ENCODE data around the gene GPR137B. TPM values are rescaled to one million over a fixed set of nuclear protein-coding genes. Genes with fewer than 3 reads are reported as not detected.

GPR137B gene
- total and polyA plus RNA-seq, 2 donors, result 4.2 to 15.7 TPM

- no peak for DNase-seq (ENCODE audit: low read depth in 6 of 9, low spot score in 9 of 9)
- no peaks in the 10 kb centered on the region for H3K36me3 ChIP-seq (ENCODE audit: control insufficient read depth in 2 of 2, insufficient read depth in 2 of 2, low read length in 1 of 2)
- no peak overlapping the region for H3K4me3 ChIP-seq (ENCODE audit: low read length in 2 of 2)
- peaks cover 29 to 60% of the 10 kb centered on the region in 2 donors for H3K27me3 ChIP-seq (ENCODE audit: control insufficient read depth in 2 of 2, insufficient read depth in 1 of 2, low read length in 1 of 2)
- peaks cover 0 to 3% of the 10 kb centered on the region in 2 donors for H3K9me3 ChIP-seq (ENCODE audit: control insufficient read depth in 2 of 2, insufficient read depth in 1 of 2, low read length in 1 of 2)
- no peak overlapping the region for H3K27ac ChIP-seq (ENCODE audit: low read depth in 1 of 2, low read length in 1 of 2)
- peaks cover 3 to 19% of the 10 kb centered on the region in 2 donors for H3K4me1 ChIP-seq (ENCODE audit: control insufficient read depth in 2 of 2, insufficient read depth in 2 of 2, low read length in 2 of 2)
- 95% methylated on average over 4 of the region's 4 CpGs for WGBS
Measured at GRCh38 chr1:236139495-236139894, 2.8 kb upstream of the GPR137B start.

GRCh38 chr1:236140705-236141446 is 1.5 kb upstream of the GPR137B start:
- Histone ChIP-seq H3K27me3 (ENCODE audit: control insufficient read depth in 2 of 2, insufficient read depth in 1 of 2, low read length in 1 of 2) (peaks cover 29 to 65% of the 10 kb centered on the region in 2 donors), H3K9me3 (ENCODE audit: control insufficient read depth in 2 of 2, insufficient read depth in 1 of 2, low read length in 1 of 2) (peaks cover 0 to 3% of the 10 kb centered on the region in 2 donors), H3K4me1 (ENCODE audit: control insufficient read depth in 2 of 2, insufficient read depth in 2 of 2, low read length in 2 of 2) (peaks cover 3 to 19% of the 10 kb centered on the region in 2 donors), H3K27ac (ENCODE audit: low read depth in 1 of 2, low read length in 1 of 2) (no peak overlapping the region), H3K36me3 (ENCODE audit: control insufficient read depth in 2 of 2, insufficient read depth in 2 of 2, low read length in 1 of 2) (no peaks in the 10 kb centered on the region), H3K4me3 (ENCODE audit: low read length in 2 of 2) (no peak overlapping the region)
- DNase-seq (ENCODE audit: low read depth in 6 of 9, low spot score in 9 of 9), result no peak
- 28% methylated on average over 18 of the region's 18 CpGs for WGBS

GRCh38 chr1:236141447-236142252 is 689 bp upstream of the GPR137B start:
- WGBS, result 2% methylated on average over 67 of the region's 67 CpGs
- Histone ChIP-seq H3K4me1 (ENCODE audit: control insufficient read depth in 2 of 2, insufficient read depth in 2 of 2, low read length in 2 of 2) (peaks cover 3 to 19% of the 10 kb centered on the region in 2 donors), H3K9me3 (ENCODE audit: control insufficient read depth in 2 of 2, insufficient read depth in 1 of 2, low read length in 1 of 2) (peaks cover 0 to 3% of the 10 kb centered on the region in 2 donors), H3K36me3 (ENCODE audit: control insufficient read depth in 2 of 2, insufficient read depth in 2 of 2, low read length in 1 of 2) (no peaks in the 10 kb centered on the region), H3K27me3 (ENCODE audit: control insufficient read depth in 2 of 2, insufficient read depth in 1 of 2, low read length in 1 of 2) (peaks cover 29 to 65% of the 10 kb centered on the region in 2 donors), H3K27ac (ENCODE audit: low read depth in 1 of 2, low read length in 1 of 2) (no peak overlapping the region), H3K4me3 (ENCODE audit: low read length in 2 of 2) (peak overlapping the region; percentile 24 to 53)
- peak in 1 of 9 donors; percentile 18 for DNase-seq (ENCODE audit: low read depth in 6 of 9, low spot score in 9 of 9)

- Histone ChIP-seq H3K4me1 (ENCODE audit: control insufficient read depth in 2 of 2, insufficient read depth in 2 of 2, low read length in 2 of 2) (peaks cover 3 to 19% of the 10 kb centered on the region in 2 donors), H3K36me3 (ENCODE audit: control insufficient read depth in 2 of 2, insufficient read depth in 2 of 2, low read length in 1 of 2) (no peaks in the 10 kb centered on the region), H3K9me3 (ENCODE audit: control insufficient read depth in 2 of 2, insufficient read depth in 1 of 2, low read length in 1 of 2) (peaks cover 0 to 3% of the 10 kb centered on the region in 2 donors), H3K27ac (ENCODE audit: low read depth in 1 of 2, low read length in 1 of 2) (peak overlapping the region in 1 of 2 donors; percentile 47), H3K27me3 (ENCODE audit: control insufficient read depth in 2 of 2, insufficient read depth in 1 of 2, low read length in 1 of 2) (peaks cover 29 to 61% of the 10 kb centered on the region in 2 donors), H3K4me3 (ENCODE audit: low read length in 2 of 2) (peak overlapping the region; percentile 44 to 53)
- 22% methylated on average over 39 of the region's 39 CpGs for WGBS
- peak in 2 of 9 donors; percentile 19 to 28 for DNase-seq (ENCODE audit: low read depth in 6 of 9, low spot score in 9 of 9)
Measured at GRCh38 chr1:236143104-236143948, 987 bp downstream of the GPR137B start.

- H3K36me3 ChIP-seq (ENCODE audit: control insufficient read depth in 2 of 2, insufficient read depth in 2 of 2, low read length in 1 of 2), result no peaks in the 10 kb centered on the region
- DNase-seq (ENCODE audit: low read depth in 6 of 9, low spot score in 9 of 9), result no peak
- peaks cover 3 to 19% of the 10 kb centered on the region in 2 donors for H3K4me1 ChIP-seq (ENCODE audit: control insufficient read depth in 2 of 2, insufficient read depth in 2 of 2, low read length in 2 of 2)
- peaks cover 0 to 3% of the 10 kb centered on the region in 2 donors for H3K9me3 ChIP-seq (ENCODE audit: control insufficient read depth in 2 of 2, insufficient read depth in 1 of 2, low read length in 1 of 2)
- WGBS, result 98% methylated on average over 14 of the region's 14 CpGs
- H3K27me3 ChIP-seq (ENCODE audit: control insufficient read depth in 2 of 2, insufficient read depth in 1 of 2, low read length in 1 of 2), result peaks cover 23 to 55% of the 10 kb centered on the region in 2 donors
- peak overlapping the region in 1 of 2 donors; percentile 53 for H3K4me3 ChIP-seq (ENCODE audit: low read length in 2 of 2)
- H3K27ac ChIP-seq (ENCODE audit: low read depth in 1 of 2, low read length in 1 of 2), result no peak overlapping the region
Measured at GRCh38 chr1:236144033-236144432, 1.7 kb downstream of the GPR137B start.

- 96% methylated on average over 12 of the region's 12 CpGs for WGBS
- no peak overlapping the region for H3K4me3 ChIP-seq (ENCODE audit: low read length in 2 of 2)
- no peak overlapping the region for H3K27ac ChIP-seq (ENCODE audit: low read depth in 1 of 2, low read length in 1 of 2)
- no peak for DNase-seq (ENCODE audit: low read depth in 6 of 9, low spot score in 9 of 9)
- peaks cover 22 to 51% of the 10 kb centered on the region in 2 donors for H3K27me3 ChIP-seq (ENCODE audit: control insufficient read depth in 2 of 2, insufficient read depth in 1 of 2, low read length in 1 of 2)
- peaks cover 0 to 3% of the 10 kb centered on the region in 2 donors for H3K9me3 ChIP-seq (ENCODE audit: control insufficient read depth in 2 of 2, insufficient read depth in 1 of 2, low read length in 1 of 2)
- no peaks in the 10 kb centered on the region for H3K36me3 ChIP-seq (ENCODE audit: control insufficient read depth in 2 of 2, insufficient read depth in 2 of 2, low read length in 1 of 2)
- peaks cover 3 to 19% of the 10 kb centered on the region in 2 donors for H3K4me1 ChIP-seq (ENCODE audit: control insufficient read depth in 2 of 2, insufficient read depth in 2 of 2, low read length in 2 of 2)
Measured at GRCh38 chr1:236144446-236145150, 2.3 kb downstream of the GPR137B start.

GRCh38 chr1:236147068-236147467 is 4.7 kb downstream of the GPR137B start:
- DNase-seq (ENCODE audit: low read depth in 6 of 9, low spot score in 9 of 9), result no peak
- Histone ChIP-seq H3K27me3 (ENCODE audit: control insufficient read depth in 2 of 2, insufficient read depth in 1 of 2, low read length in 1 of 2) (peaks cover under 1 to 27% of the 10 kb centered on the region in 2 donors), H3K4me1 (ENCODE audit: control insufficient read depth in 2 of 2, insufficient read depth in 2 of 2, low read length in 2 of 2) (peaks cover 0 to 13% of the 10 kb centered on the region in 2 donors), H3K27ac (ENCODE audit: low read depth in 1 of 2, low read length in 1 of 2) (no peak overlapping the region), H3K36me3 (ENCODE audit: control insufficient read depth in 2 of 2, insufficient read depth in 2 of 2, low read length in 1 of 2) (no peaks in the 10 kb centered on the region), H3K9me3 (ENCODE audit: control insufficient read depth in 2 of 2, insufficient read depth in 1 of 2, low read length in 1 of 2) (no peaks in the 10 kb centered on the region), H3K4me3 (ENCODE audit: low read length in 2 of 2) (no peak overlapping the region)
- 96% methylated on average over 10 of the region's 10 CpGs for WGBS
